ENCODE data around the gene FANCB. TPM values are rescaled to one million over a fixed set of nuclear protein-coding genes. Genes with fewer than 3 reads are reported as not detected.
A peak's percentile ranks its signal among the peaks of the same experiment; 100 is the strongest.

Gene FANCB
- polyA plus RNA-seq, 1 of the 3 experiments (the other 2 are of a cell fraction) = 0.81 TPM

DNA sequence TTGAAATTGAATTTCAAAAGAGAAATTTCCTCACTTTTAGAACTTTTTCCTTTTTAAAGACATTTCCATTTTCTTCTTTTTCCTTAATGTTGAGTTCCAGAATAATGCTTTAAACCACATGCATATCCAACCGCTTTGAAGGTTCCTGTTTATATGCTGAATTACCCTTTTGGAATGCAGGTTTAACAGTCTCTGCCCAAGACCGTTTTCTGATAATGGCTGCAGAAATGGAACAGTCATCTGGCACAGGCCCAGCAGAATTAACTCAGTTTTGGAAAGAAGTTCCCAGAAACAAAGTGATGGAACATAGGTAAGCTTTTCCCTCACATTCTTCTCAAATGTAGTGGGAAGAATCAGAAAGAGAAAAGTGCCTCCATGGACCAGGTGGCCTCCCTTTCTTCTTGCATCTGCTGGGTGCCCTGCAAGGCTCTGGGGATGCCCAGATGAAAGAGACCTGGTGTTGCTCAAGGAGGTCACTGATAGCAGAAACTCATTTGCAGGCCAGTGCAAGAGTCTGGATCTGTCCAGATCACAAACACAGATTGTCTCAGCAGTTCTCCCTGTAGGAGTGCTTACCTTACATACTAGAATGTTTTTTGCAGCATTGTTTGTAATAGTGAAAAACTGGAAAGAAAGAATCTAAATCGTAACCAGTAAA is 43.3 kb upstream of the FANCB start:
- Histone ChIP-seq H3K9me3 (no peaks in the 10 kb centered on the region), H3F3A (replicated peaks; ENCODE audit: insufficient read depth) (peaks cover 7% of the 10 kb centered on the region), H3K36me3 (replicated peaks in 1 of 2; ENCODE audit: control insufficient read depth in 1 of 2, insufficient read depth in 2 of 2, low read length in 1 of 2) (peaks cover 3 to 5% of the 10 kb centered on the region in 2 experiments), H4K20me1 (ENCODE audit: insufficient read depth) (no peaks in the 10 kb centered on the region), H3K9me2 (no peaks in the 10 kb centered on the region), H3K27me3 (ENCODE audit: insufficient read depth) (no peaks in the 10 kb centered on the region), H3K4me3 (ENCODE audit: low read depth in 2 of 2, low read length in 1 of 2) (no peak overlapping the region), H3K4me2 (no peak overlapping the region), H3K4me1 (ENCODE audit: control insufficient read depth in 1 of 2, insufficient read depth in 2 of 2, low read depth in 1 of 2, low read length in 1 of 2) (peaks cover 5 to 9% of the 10 kb centered on the region in 2 experiments; a peak in 2 of 4 replicates), H3K9ac (no peak overlapping the region), H3K27ac (ENCODE audit: low read depth in 2 of 2, low read length in 1 of 2) (peak overlapping the region; percentile 44 to 53; a peak in 3 of 4 replicates), H3K79me2 (ENCODE audit: insufficient read depth) (no peaks in the 10 kb centered on the region), H2AFZ (ENCODE audit: low read depth) (no peak overlapping the region)
- DNase-seq = no peak
- WGBS (ENCODE audit: low lambda C conversion rate) = 22% methylated on average over 3 of the region's 3 CpGs
- TF ChIP-seq EP300 (IDR thresholded peaks at IDR 0.05; ENCODE audit: borderline replicate concordance in 1 of 2, low read depth in 1 of 2, low read length in 1 of 2) = peak in 1 of 2 experiments; percentile 78; a peak in 2 of 4 replicates
- TF ChIP-seq YY1 (IDR thresholded peaks at IDR 0.05; ENCODE audit: low read depth) = peak; percentile 60; the same call in 1 of the 2 replicates
- TF ChIP-seq TEAD4 (IDR thresholded peaks at IDR 0.05; ENCODE audit: borderline replicate concordance, insufficient read depth) = 0 out of 2 replicates have a peak, but pooled peaks have one; percentile 40
- TF ChIP-seq NFIC (IDR thresholded peaks at IDR 0.05; ENCODE audit: borderline replicate concordance) = peak; percentile 71; the same call in 1 of the 2 replicates
- TF ChIP-seq, protein P1, sequence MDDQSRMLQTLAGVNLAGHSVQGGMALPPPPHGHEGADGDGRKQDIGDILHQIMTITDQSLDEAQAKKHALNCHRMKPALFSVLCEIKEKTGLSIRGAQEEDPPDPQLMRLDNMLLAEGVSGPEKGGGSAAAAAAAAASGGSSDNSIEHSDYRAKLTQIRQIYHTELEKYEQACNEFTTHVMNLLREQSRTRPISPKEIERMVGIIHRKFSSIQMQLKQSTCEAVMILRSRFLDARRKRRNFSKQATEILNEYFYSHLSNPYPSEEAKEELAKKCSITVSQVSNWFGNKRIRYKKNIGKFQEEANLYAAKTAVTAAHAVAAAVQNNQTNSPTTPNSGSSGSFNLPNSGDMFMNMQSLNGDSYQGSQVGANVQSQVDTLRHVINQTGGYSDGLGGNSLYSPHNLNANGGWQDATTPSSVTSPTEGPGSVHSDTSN (IDR thresholded peaks at IDR 0.05) = peak; percentile 20; the same call in 1 of the 2 replicates
- TF ChIP-seq JUND (IDR thresholded peaks at IDR 0.05) = peak; percentile 67
- no peak for TF ChIP-seq RCOR1 (IDR thresholded peaks at IDR 0.05; ENCODE audit: low read length)
- TF ChIP-seq EZH2phosphoT487 (IDR thresholded peaks at IDR 0.05; ENCODE audit: borderline replicate concordance, low read depth) = no peak
- TF ChIP-seq FOXM1 (IDR thresholded peaks at IDR 0.05; ENCODE audit: low read depth) = no peak
- no peak; the same call in 1 of the 2 replicates for TF ChIP-seq POLR2AphosphoS5 (IDR thresholded peaks at IDR 0.05; ENCODE audit: low read depth, low read length)
- TF ChIP-seq TCF12 (IDR thresholded peaks at IDR 0.05) = peak; percentile 53
- TF ChIP-seq, protein P2, sequence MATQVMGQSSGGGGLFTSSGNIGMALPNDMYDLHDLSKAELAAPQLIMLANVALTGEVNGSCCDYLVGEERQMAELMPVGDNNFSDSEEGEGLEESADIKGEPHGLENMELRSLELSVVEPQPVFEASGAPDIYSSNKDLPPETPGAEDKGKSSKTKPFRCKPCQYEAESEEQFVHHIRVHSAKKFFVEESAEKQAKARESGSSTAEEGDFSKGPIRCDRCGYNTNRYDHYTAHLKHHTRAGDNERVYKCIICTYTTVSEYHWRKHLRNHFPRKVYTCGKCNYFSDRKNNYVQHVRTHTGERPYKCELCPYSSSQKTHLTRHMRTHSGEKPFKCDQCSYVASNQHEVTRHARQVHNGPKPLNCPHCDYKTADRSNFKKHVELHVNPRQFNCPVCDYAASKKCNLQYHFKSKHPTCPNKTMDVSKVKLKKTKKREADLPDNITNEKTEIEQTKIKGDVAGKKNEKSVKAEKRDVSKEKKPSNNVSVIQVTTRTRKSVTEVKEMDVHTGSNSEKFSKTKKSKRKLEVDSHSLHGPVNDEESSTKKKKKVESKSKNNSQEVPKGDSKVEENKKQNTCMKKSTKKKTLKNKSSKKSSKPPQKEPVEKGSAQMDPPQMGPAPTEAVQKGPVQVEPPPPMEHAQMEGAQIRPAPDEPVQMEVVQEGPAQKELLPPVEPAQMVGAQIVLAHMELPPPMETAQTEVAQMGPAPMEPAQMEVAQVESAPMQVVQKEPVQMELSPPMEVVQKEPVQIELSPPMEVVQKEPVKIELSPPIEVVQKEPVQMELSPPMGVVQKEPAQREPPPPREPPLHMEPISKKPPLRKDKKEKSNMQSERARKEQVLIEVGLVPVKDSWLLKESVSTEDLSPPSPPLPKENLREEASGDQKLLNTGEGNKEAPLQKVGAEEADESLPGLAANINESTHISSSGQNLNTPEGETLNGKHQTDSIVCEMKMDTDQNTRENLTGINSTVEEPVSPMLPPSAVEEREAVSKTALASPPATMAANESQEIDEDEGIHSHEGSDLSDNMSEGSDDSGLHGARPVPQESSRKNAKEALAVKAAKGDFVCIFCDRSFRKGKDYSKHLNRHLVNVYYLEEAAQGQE (IDR thresholded peaks at IDR 0.05; ENCODE audit: low read depth, low read length) = no peak
- peak; percentile 52; the same call in 1 of the 2 replicates for TF ChIP-seq FOSL2 (IDR thresholded peaks at IDR 0.05; ENCODE audit: borderline replicate concordance, low read depth)
- POLR2A ChIA-PET = no interaction called here
- CTCF ChIA-PET = no interaction called here
